ENCODE data around the gene ZNF100.
"Not testable (repeated sequence)": the region's sequence is repeated elsewhere in the genome, so short reads cannot be mapped to it uniquely, and the experiment has no call there.

Gene ZNF100

DNA sequence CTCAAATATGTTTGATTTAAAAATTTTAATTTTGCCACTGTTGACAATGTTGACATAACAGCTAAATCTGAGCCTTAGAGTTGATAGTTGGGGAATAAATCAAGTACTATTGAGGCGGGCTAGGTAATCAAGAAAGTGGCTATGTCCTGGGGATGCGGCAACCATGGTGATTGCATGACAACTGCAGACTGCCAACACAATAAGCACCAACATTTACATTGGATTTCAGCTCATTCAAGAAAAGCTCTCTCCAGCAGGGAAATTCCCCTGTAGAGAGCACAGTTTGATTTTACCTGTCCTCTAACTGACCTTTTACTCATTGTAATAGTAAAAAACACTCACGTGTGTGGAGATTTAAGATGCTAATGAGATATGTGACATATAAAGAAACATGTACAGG, 63.1 kb downstream of the ZNF100 start:
- DNase-seq (ENCODE audit: low read depth in 2 of 2), result no peak

DNA sequence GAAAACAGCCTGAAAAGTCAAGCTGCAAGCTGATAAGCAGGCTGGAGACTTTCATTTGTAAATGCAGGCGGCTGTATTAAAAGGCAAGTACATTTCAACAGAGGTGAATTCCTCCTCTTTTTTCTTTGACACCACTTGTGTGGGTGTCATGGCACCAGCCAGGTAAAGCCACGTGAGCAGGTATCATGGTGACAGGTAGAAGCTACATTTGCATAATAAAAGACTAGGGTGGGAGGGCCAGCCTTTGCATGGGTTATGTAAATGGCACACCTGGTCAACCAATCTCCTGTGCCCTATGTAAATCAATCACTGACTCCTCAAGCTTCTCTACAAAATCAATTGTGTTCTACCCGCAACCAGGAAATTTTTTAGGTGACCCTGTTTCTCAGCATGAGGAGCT, 68.2 kb downstream of the ZNF100 start:
- no peak for DNase-seq (ENCODE audit: low read depth in 2 of 2)

GRCh38 chr19:21698215-21698614, 69.2 kb downstream of the ZNF100 start:
- no peak for DNase-seq (ENCODE audit: low read depth in 2 of 2)

GRCh38 chr19:21697698-21698097, 69.7 kb downstream of the ZNF100 start:
- no peak for DNase-seq (ENCODE audit: low read depth in 2 of 2)

DNA sequence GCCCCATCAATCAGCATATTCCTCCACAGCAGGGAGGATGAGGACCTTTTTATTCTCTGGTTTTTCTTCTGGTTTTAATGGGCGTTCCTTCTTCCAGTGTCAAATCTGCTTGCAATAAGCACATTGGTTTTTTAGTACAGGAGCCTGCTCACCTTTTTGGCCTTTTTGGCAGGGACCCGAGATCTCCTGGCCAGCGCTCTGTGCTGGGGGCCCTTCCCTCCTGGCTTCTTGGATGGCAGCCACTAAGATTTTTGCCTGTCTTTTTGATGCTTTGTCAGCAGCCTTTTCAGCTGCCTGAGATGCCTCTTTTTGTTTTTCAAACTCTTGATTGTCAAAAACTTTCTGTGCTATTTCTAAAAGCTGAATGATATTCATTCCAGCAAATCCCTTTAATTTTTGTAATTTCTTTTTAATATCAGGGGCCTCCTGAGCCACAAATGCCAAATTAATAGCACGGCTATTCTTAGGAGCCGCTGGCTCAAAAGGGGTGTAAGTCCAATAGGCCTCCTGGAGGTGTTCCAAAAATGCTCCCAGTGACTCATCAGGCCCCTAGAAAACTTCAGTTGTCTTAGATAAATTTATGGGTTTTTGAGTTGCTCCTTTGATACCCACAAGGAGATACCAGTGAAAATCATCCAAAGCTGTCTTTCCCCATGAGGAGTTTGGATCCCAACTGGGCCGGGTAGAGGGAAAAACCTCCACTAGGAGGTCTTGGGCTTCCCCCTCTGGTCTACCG, 73.0 kb downstream of the ZNF100 start:
- no peak for DNase-seq (ENCODE audit: low read depth in 2 of 2)

DNA sequence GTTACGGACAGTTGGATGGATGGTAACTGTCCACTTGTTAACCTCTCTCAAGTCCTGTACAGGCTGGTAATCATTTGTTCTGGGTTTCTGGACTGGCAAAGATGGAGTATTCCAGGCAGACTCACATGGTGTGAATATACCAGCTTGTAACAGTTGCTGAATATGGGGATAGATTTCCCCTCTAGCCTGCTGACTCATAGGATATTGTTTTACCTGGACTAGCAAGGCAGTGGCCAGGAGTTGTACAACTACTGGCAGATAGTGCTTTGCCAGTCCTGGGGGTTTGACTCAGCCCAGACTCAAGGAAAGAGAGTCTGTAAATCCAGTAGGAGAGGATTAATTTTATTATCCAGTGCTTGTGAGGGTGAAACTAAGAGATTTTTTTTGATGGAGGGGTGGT, 74.0 kb downstream of the ZNF100 start:
- no peak for DNase-seq (ENCODE audit: low read depth in 2 of 2)

DNA sequence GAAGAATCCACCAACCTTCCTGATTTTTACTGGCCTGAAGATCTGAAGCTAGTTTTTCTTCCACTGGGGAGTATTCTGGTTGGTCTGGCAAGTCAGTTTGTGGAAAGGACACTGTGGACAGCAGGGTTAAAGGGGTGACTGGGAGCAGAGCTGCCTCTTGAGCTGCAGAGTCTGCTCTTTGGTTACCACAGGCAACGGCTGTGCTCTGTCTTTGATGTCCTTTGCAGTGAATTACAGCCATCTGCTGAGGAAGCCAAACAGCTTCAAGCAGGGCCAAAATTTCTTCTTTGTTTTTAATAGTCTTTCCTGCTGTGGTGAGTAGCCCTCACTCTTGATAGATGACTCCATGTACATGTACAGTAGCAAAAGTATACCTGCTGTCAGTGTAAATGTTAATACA, 75.7 kb downstream of the ZNF100 start:
- no peak for DNase-seq (ENCODE audit: low read depth in 2 of 2)

- DNase-seq (ENCODE audit: low read depth in 2 of 2), result no peak
These were observed 78.9 kb downstream of the ZNF100 start for GRCh38 chr19:21688464-21688863.

DNA sequence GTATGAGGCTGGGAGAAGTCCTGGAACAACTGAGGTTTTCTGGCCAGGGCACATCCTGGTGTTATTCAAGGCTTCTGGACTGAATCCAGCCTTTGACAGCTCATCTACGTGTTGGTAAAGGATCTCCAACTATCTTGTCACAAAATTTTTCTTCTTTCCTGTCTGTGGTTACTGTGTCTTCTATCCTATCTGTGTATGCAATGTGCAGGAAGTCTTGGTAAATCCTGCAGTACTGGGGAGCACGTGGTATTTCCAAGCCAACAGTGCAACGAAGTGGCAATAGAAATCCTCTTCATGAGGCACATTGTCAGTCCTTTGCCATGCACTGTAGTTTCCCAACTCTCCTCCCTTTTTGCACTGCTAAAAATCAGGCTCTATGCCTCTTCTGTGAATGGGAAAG, 86.7 kb downstream of the ZNF100 start:
- no peak for DNase-seq (ENCODE audit: low read depth in 2 of 2)

GRCh38 chr19:21680026-21680425, 87.4 kb downstream of the ZNF100 start:
- DNase-seq (ENCODE audit: low read depth in 2 of 2), result no peak

DNA sequence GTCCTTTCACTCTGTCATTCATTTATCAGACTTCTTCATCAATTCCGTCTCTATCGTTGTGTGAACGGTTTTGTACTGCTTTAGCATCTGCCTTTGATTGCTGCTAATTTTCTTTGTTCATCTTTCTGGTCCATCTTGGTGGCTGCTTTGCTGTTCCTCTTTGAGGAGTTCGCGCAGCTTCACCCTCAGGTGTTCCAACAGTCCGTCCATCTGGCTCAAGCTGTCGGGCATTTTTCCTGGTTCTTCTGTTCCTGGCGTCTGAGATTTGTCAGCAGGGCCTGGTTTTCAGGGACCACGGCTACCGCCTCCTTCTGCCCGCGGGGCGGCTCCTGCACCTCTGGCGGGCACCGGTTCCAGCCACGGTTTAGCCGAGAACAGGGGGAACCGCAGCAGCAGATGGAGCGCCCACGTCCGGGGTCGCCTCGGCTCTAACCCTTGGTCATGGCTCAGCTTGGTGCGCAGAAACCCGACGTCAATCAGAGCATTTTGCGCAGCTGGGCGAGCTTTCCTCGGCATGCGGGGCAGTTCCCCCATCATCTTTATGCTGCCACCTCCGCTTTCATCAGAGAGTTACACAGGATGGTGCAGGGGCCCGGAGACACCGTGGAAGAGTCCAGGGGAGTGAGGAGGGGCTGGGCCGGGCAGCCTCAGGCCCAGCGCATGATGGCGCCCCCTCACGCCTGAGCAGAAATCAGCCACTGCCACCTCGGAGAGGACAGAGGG, 89.5 kb downstream of the ZNF100 start:
- no peak for DNase-seq (ENCODE audit: low read depth in 2 of 2)

- no peak for DNase-seq (ENCODE audit: low read depth in 2 of 2)
These were observed 92.9 kb downstream of the ZNF100 start for GRCh38 chr19:21674454-21674853.

GRCh38 chr19:21673479-21673878, 93.9 kb downstream of the ZNF100 start:
- not testable (repeated sequence) for DNase-seq (ENCODE audit: low read depth in 2 of 2)
